ENCODE measurements around the gene PPP1R27. TPM values are rescaled to one million over a fixed set of nuclear protein-coding genes. Genes with fewer than 3 reads are reported as not detected.

PPP1R27 gene
- total RNA-seq, 1 donor from 2014 or later: not detected

DNA sequence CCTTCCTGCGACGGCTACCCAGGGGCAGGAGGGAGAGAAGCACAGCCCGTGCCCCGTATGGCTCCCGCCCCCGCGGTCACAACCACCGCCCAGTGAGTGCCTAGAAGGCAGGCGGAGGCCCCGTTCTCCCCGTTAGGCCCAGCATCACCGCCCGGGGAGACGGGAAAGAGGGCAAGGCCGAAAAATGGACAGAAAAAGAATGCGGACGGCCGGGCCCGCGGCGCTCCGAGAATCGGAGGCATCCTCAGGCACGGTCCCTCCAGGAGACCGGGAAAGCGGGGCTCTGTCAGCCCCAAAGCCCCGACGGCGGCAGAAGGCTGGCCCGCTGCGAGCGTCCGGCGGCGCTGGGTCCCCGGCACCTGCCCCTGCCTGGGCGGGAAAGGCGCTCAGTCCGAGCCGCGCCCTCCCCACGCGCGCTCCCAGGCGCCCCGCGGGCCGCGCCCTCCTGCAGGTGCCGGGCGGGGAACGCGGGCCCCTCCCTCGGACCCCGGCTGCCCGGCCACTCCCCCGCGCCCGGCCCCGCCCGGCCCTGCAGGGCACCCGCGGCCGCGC lies 2.2 kb downstream of the PPP1R27 start:
- DNase-seq (ENCODE audit: low spot score, unreplicated experiment): peak; percentile 24
- Mint-ChIP-seq H3K9me3 (ENCODE audit: low read depth) (no peaks in the 10 kb centered on the region), H3K27me3 (no peaks in the 10 kb centered on the region), H3K4me3 (ENCODE audit: low read depth) (peak overlapping the region; percentile 88), H3K36me3 (ENCODE audit: insufficient read depth) (no peaks in the 10 kb centered on the region), H3K27ac (peak overlapping the region; percentile 94), H3K4me1 (ENCODE audit: low read depth) (peaks cover 12% of the 10 kb centered on the region)
- TF ChIP-seq, protein P1, sequence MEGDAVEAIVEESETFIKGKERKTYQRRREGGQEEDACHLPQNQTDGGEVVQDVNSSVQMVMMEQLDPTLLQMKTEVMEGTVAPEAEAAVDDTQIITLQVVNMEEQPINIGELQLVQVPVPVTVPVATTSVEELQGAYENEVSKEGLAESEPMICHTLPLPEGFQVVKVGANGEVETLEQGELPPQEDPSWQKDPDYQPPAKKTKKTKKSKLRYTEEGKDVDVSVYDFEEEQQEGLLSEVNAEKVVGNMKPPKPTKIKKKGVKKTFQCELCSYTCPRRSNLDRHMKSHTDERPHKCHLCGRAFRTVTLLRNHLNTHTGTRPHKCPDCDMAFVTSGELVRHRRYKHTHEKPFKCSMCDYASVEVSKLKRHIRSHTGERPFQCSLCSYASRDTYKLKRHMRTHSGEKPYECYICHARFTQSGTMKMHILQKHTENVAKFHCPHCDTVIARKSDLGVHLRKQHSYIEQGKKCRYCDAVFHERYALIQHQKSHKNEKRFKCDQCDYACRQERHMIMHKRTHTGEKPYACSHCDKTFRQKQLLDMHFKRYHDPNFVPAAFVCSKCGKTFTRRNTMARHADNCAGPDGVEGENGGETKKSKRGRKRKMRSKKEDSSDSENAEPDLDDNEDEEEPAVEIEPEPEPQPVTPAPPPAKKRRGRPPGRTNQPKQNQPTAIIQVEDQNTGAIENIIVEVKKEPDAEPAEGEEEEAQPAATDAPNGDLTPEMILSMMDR (IDR thresholded peaks at IDR 0.05; ENCODE audit: unreplicated experiment): no peak

- H3K4me3 Mint-ChIP-seq (ENCODE audit: low read depth): peak overlapping the region; percentile 88
- TF ChIP-seq, protein P1 (IDR thresholded peaks at IDR 0.05; ENCODE audit: unreplicated experiment): no peak
- H3K36me3 Mint-ChIP-seq (ENCODE audit: insufficient read depth): no peaks in the 10 kb centered on the region
- peak overlapping the region; percentile 94 for H3K27ac Mint-ChIP-seq
- no peaks in the 10 kb centered on the region for H3K9me3 Mint-ChIP-seq (ENCODE audit: low read depth)
- no peak for DNase-seq (ENCODE audit: low spot score, unreplicated experiment)
- H3K27me3 Mint-ChIP-seq: no peaks in the 10 kb centered on the region
- peaks cover 12% of the 10 kb centered on the region for H3K4me1 Mint-ChIP-seq (ENCODE audit: low read depth)
Observed at GRCh38 chr17:81831957-81832607, 2.8 kb downstream of the PPP1R27 start.

DNA sequence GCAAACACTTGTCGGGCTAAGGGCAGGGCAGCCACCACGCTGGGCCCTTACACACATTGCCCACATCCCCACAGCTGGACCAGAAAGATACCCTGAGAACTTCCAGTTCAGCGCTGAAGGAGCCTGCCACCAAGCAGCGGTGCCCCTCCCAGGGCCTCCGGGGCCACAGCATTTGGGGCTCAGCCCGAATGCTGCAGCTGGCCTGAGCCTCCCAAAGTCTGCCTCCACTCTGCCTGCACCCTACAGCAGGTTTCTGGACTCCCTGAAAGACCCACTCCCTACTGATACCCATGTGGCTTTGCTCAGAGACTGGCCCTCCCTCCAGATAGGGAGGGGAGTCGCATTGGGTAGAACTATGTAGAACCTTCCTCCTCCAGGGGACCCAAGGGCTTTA lies 3.3 kb downstream of the PPP1R27 start:
- no peak for DNase-seq (ENCODE audit: low spot score, unreplicated experiment)
- H3K27ac Mint-ChIP-seq: peak overlapping the region; percentile 94
- TF ChIP-seq, protein P1 (IDR thresholded peaks at IDR 0.05; ENCODE audit: unreplicated experiment): no peak

GRCh38 chr17:81829858-81830257 lies 5.0 kb downstream of the PPP1R27 start:
- DNase-seq (ENCODE audit: low spot score, unreplicated experiment): no peak
- Mint-ChIP-seq H3K36me3 (ENCODE audit: insufficient read depth) (no peaks in the 10 kb centered on the region), H3K27ac (no peak overlapping the region), H3K27me3 (no peaks in the 10 kb centered on the region), H3K4me1 (ENCODE audit: low read depth) (peaks cover 12% of the 10 kb centered on the region), H3K4me3 (ENCODE audit: low read depth) (no peak overlapping the region), H3K9me3 (ENCODE audit: low read depth) (no peaks in the 10 kb centered on the region)
- TF ChIP-seq, protein P1 (IDR thresholded peaks at IDR 0.05; ENCODE audit: unreplicated experiment): no peak

More for the DNA sequence above, 3.3 kb downstream of the PPP1R27 start:
- Mint-ChIP-seq H3K36me3 (ENCODE audit: insufficient read depth) (no peaks in the 10 kb centered on the region), H3K27me3 (no peaks in the 10 kb centered on the region), H3K4me1 (ENCODE audit: low read depth) (peaks cover 12% of the 10 kb centered on the region), H3K9me3 (ENCODE audit: low read depth) (no peaks in the 10 kb centered on the region), H3K4me3 (ENCODE audit: low read depth) (peak overlapping the region; percentile 88)

- DNase-seq (ENCODE audit: low spot score, unreplicated experiment): no peak
- Mint-ChIP-seq H3K9me3 (ENCODE audit: low read depth) (no peaks in the 10 kb centered on the region), H3K27ac (peak overlapping the region; percentile 38), H3K36me3 (ENCODE audit: insufficient read depth) (peaks cover 1% of the 10 kb centered on the region), H3K4me3 (ENCODE audit: low read depth) (no peak overlapping the region), H3K27me3 (no peaks in the 10 kb centered on the region), H3K4me1 (ENCODE audit: low read depth) (peaks cover 11% of the 10 kb centered on the region)
- TF ChIP-seq, protein P1 (IDR thresholded peaks at IDR 0.05; ENCODE audit: unreplicated experiment): no peak
Observed at GRCh38 chr17:81828656-81829055, 6.2 kb downstream of the PPP1R27 start.
